Measurements from ENCODE around the gene UNC80. TPM values are rescaled to one million over a fixed set of nuclear protein-coding genes. Genes with fewer than 3 reads are reported as not detected.

The UNC80 gene
- total RNA-seq, 1 donor from 2014 or later, result 0.38 TPM

DNA sequence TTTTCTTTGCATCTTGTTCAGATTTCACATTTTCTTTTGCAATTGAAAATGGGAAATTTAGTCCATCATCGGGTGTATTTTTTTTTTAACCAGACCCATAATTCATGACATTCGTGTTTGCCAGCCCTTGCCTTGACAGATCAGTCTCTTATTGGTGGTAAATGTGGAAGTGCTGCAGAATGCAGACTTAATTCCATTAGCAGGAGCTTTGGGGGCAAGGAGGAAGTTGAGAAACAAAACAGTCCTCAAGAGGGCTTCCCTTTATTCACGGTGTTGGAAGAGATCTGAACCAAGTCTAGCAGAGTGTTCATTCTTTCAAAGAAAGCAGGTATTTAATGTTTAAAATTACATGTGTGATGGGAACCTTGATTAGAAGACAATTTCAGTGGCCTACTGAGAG is 214.2 kb downstream of the UNC80 start:
- no peaks in the 10 kb centered on the region for H3K36me3 Mint-ChIP-seq
- no peaks in the 10 kb centered on the region for H3K4me1 Mint-ChIP-seq
- H3K9me3 Mint-ChIP-seq, result no peaks in the 10 kb centered on the region
- no peak for DNase-seq (ENCODE audit: low spot score in 2 of 2, unreplicated experiment in 2 of 2)
- no peak overlapping the region for H3K27ac Mint-ChIP-seq
- H3K4me3 Mint-ChIP-seq, result no peak overlapping the region
- no peak for TF ChIP-seq CTCF (IDR thresholded peaks at IDR 0.05; ENCODE audit: unreplicated experiment)
- peaks cover 39% of the 10 kb centered on the region for H3K27me3 Mint-ChIP-seq (ENCODE audit: low read depth)

- H3K36me3 Mint-ChIP-seq, result no peaks in the 10 kb centered on the region
Measured at GRCh38 chr2:209986415-209986814, 214.8 kb downstream of the UNC80 start.

GRCh38 chr2:209988010-209988409 is 216.4 kb downstream of the UNC80 start:
- TF ChIP-seq CTCF (IDR thresholded peaks at IDR 0.05; ENCODE audit: unreplicated experiment), result no peak
- Mint-ChIP-seq H3K9me3 (no peaks in the 10 kb centered on the region), H3K4me3 (no peak overlapping the region), H3K27ac (no peak overlapping the region), H3K36me3 (no peaks in the 10 kb centered on the region), H3K4me1 (no peaks in the 10 kb centered on the region), H3K27me3 (ENCODE audit: low read depth) (peaks cover 48% of the 10 kb centered on the region)
- no peak for DNase-seq (ENCODE audit: low spot score in 2 of 2, unreplicated experiment in 2 of 2)

More at GRCh38 chr2:209986415-209986814, 214.8 kb downstream of the UNC80 start:
- no peak for DNase-seq (ENCODE audit: low spot score in 2 of 2, unreplicated experiment in 2 of 2)
- Mint-ChIP-seq H3K4me1 (no peaks in the 10 kb centered on the region), H3K9me3 (no peaks in the 10 kb centered on the region), H3K27me3 (ENCODE audit: low read depth) (peaks cover 43% of the 10 kb centered on the region), H3K4me3 (no peak overlapping the region), H3K27ac (no peak overlapping the region)
- no peak for TF ChIP-seq CTCF (IDR thresholded peaks at IDR 0.05; ENCODE audit: unreplicated experiment)

DNA sequence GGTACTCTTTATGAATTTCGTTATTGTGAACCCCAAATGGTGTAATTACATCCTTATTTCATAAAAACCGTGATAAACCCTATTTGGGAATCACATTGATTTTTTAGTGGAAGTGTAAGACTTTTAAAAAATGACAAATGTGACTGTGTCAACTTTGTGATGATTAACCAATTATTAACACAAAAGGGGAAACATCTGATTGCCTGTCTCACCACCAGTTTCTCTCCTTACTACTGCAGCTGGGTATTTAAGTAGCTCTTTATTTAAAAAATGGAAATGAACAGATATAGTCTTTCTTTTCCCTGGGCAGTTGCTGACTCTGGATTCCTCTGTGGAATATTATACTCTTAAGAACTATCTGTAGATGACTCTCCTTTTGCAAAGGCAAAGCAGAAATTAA is 219.2 kb downstream of the UNC80 start:
- Mint-ChIP-seq H3K4me3 (no peak overlapping the region), H3K36me3 (no peaks in the 10 kb centered on the region), H3K9me3 (no peaks in the 10 kb centered on the region), H3K27ac (no peak overlapping the region), H3K4me1 (no peaks in the 10 kb centered on the region), H3K27me3 (ENCODE audit: low read depth) (peaks cover 44% of the 10 kb centered on the region)
- no peak for DNase-seq (ENCODE audit: low spot score in 2 of 2, unreplicated experiment in 2 of 2)
- TF ChIP-seq CTCF (IDR thresholded peaks at IDR 0.05; ENCODE audit: unreplicated experiment), result no peak

GRCh38 chr2:209993968-209994367 is 222.3 kb downstream of the UNC80 start:
- H3K9me3 Mint-ChIP-seq, result no peaks in the 10 kb centered on the region
- H3K4me1 Mint-ChIP-seq, result no peaks in the 10 kb centered on the region
- peaks cover 38% of the 10 kb centered on the region for H3K27me3 Mint-ChIP-seq (ENCODE audit: low read depth)
- no peak overlapping the region for H3K4me3 Mint-ChIP-seq
- H3K36me3 Mint-ChIP-seq, result no peaks in the 10 kb centered on the region
- no peak overlapping the region for H3K27ac Mint-ChIP-seq
- TF ChIP-seq CTCF (IDR thresholded peaks at IDR 0.05; ENCODE audit: unreplicated experiment), result no peak
- no peak for DNase-seq (ENCODE audit: low spot score in 2 of 2, unreplicated experiment in 2 of 2)

DNA sequence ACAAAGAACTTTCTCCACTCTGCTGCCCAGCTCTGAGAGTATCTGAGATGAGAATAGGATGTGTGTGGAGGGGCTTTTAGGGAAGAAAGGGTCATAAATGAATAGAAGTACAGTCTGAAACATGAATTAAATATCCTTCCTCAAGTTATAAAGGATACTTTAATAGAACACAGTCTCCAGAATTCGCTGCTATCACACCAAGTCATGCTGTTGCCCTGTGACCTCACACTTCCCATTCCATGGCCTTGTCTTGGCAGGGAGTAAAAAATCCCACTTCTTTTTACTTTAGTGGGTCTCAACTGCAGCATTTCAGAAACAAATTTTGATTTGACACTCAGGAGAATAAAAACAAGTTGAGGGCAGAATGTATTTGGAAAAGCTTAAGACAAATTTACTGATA is 227.0 kb downstream of the UNC80 start:
- no peak overlapping the region for H3K27ac Mint-ChIP-seq
- no peak for TF ChIP-seq CTCF (IDR thresholded peaks at IDR 0.05; ENCODE audit: unreplicated experiment)
- H3K9me3 Mint-ChIP-seq, result no peaks in the 10 kb centered on the region
- peaks cover 13% of the 10 kb centered on the region for H3K4me1 Mint-ChIP-seq
- DNase-seq (ENCODE audit: low spot score in 2 of 2, unreplicated experiment in 2 of 2), result no peak
- no peak overlapping the region for H3K4me3 Mint-ChIP-seq
- H3K27me3 Mint-ChIP-seq (ENCODE audit: low read depth), result peaks cover 8% of the 10 kb centered on the region
- H3K36me3 Mint-ChIP-seq, result no peaks in the 10 kb centered on the region
